ENCODE results near the gene TRMT5.

TRMT5 gene

GRCh38 chr14:60980811-60981632 is at the start of gene TRMT5, which contains the start of gene SLC38A6:
TRMT5 (minus strand) TSS chr14:60981079; CDS start chr14:60980973, 106 bp downstream.
SLC38A6 (plus strand) TSS chr14:60981245; CDS start chr14:60981278, 33 bp downstream.
- intact Hi-C loops (cut with DNase I), result no loop called here
- DNase-seq, result peak; percentile 91 to 98 (median 96)

GRCh38 chr14:61026526-61026925 is 45.6 kb upstream of the TRMT5 start:
- intact Hi-C loops (cut with DNase I), result loop anchor here (10.0 kb wide), 2 partner anchors 228 to 402 kb away; no protein-coding TSS in a partner anchor
- DNase-seq, result no peak

GRCh38 chr14:61025251-61026223 is 44.7 kb upstream of the TRMT5 start:
- intact Hi-C loops (cut with DNase I), result loop anchor here (10.0 kb wide), 2 partner anchors 229 to 401 kb away; no protein-coding TSS in a partner anchor
- DNase-seq, result peak; percentile 25 to 85 (median 63)

- intact Hi-C loops (cut with DNase I), result no loop called here
These were observed 38.7 kb upstream of the TRMT5 start for GRCh38 chr14:61019537-61019936.

GRCh38 chr14:61003571-61003970 is 22.7 kb upstream of the TRMT5 start:
- DNase-seq, result no peak
- intact Hi-C loops (cut with DNase I), result no loop called here

More at GRCh38 chr14:61019537-61019936, 38.7 kb upstream of the TRMT5 start:
- no peak for DNase-seq

GRCh38 chr14:60999536-60999935 is 18.7 kb upstream of the TRMT5 start:
- intact Hi-C loops (cut with DNase I), result no loop called here
- no peak for DNase-seq

- intact Hi-C loops (cut with DNase I), result no loop called here
- DNase-seq, result no peak
These were observed 17.7 kb upstream of the TRMT5 start for GRCh38 chr14:60998617-60999016.

GRCh38 chr14:60989599-60989998 is 8.7 kb upstream of the TRMT5 start:
- DNase-seq, result no peak
- intact Hi-C loops (cut with DNase I), result no loop called here

- intact Hi-C loops (cut with DNase I), result no loop called here
- DNase-seq, result no peak
These were observed 5.6 kb upstream of the TRMT5 start for GRCh38 chr14:60986500-60986899.

- DNase-seq, result no peak
- intact Hi-C loops (cut with DNase I), result no loop called here
These were observed 3.3 kb upstream of the TRMT5 start for GRCh38 chr14:60984196-60984595.

GRCh38 chr14:60981633-60982455 is 965 bp upstream of the TRMT5 start:
- peak in 16 of 42 donors; percentile 3 to 54 (median 25) for DNase-seq
- intact Hi-C loops (cut with DNase I), result no loop called here

- intact Hi-C loops (cut with DNase I), result no loop called here
- DNase-seq, result no peak
These were observed 3.0 kb downstream of the TRMT5 start for GRCh38 chr14:60977847-60978246.

GRCh38 chr14:60975551-60975950 is 5.3 kb downstream of the TRMT5 start:
- no peak for DNase-seq
- intact Hi-C loops (cut with DNase I), result no loop called here

- intact Hi-C loops (cut with DNase I), result no loop called here
- no peak for DNase-seq
These were observed 6.7 kb downstream of the TRMT5 start for GRCh38 chr14:60974090-60974651.

- intact Hi-C loops (cut with DNase I), result no loop called here
These were observed 7.8 kb downstream of the TRMT5 start for GRCh38 chr14:60973070-60973469.

GRCh38 chr14:60972295-60972694 is 8.6 kb downstream of the TRMT5 start:
- intact Hi-C loops (cut with DNase I), result no loop called here
- no peak for DNase-seq

More at GRCh38 chr14:60973070-60973469, 7.8 kb downstream of the TRMT5 start:
- DNase-seq, result no peak

- intact Hi-C loops (cut with DNase I), result no loop called here
- DNase-seq, result no peak
These were observed 9.6 kb downstream of the TRMT5 start for GRCh38 chr14:60971271-60971670.

GRCh38 chr14:60970146-60970545 is 10.7 kb downstream of the TRMT5 start:
- intact Hi-C loops (cut with DNase I), result no loop called here
- no peak for DNase-seq
